Panc1 (cell line): ENCODE results near the gene RALGPS1. TPM values are rescaled to one million over a fixed set of nuclear protein-coding genes. Genes with fewer than 3 reads are reported as not detected.
A peak's percentile ranks its signal among the peaks of the same experiment; 100 is the strongest.

Experiments used
- ATAC-seq: fragments of 200-7000 bp; cut with Tn5 transposase; 2 replicates; pipeline ENCODE4 v1.9.1; 2020; ENCODE audit warnings: mild to moderate bottlenecking, moderate library complexity
- BruUV-seq: library from RNA; stranded (reverse); fragments of 400-500 nt; replicated peaks from 2 replicates; lab custom pipeline; 2021; lab: Mats Ljungman, UMichigan
- CTCF ChIA-PET: fragments of 300-600 bp; sonication (Branson Sonifier 250); formaldehyde crosslinking; loops from one replicate; lab custom pipeline; 2022; ENCODE audit warnings: antibody characterized with exemption; lab: Charles Lee
- POLR2A ChIA-PET: fragments of 300-600 bp; sonication (Branson Sonifier 250); formaldehyde crosslinking; loops from one replicate; lab custom pipeline; 2022; ENCODE audit warnings: antibody characterized with exemption; lab: Charles Lee
- DNase-seq: peaks from one replicate; pipeline ENCODE4 v3.0.0-alpha.2; 2010; ENCODE audit warnings: low read depth, low spot score
- H3K27ac ChIP-seq: 2 replicates; pipeline ENCODE4 v1.5.1; 2011; ENCODE audit warnings: mild to moderate bottlenecking, low read length, inconsistent platforms
- H3K27me3 ChIP-seq: fragments of 200-500 bp; sonication (Bioruptor generic); 2 replicates; pipeline ENCODE4 v1.6.0; 2014; ENCODE audit warnings: low read length, inconsistent platforms; ENCODE audit not compliant: control insufficient read depth, insufficient read depth
- H3K36me3 ChIP-seq: fragments of 200-500 bp; sonication (Bioruptor generic); 2 replicates; pipeline ENCODE4 v1.5.1; 2014; ENCODE audit warnings: inconsistent platforms, mild to moderate bottlenecking, low read length, moderate library complexity; ENCODE audit not compliant: control insufficient read depth, insufficient read depth
- H3K4me1 ChIP-seq: 2 replicates; pipeline ENCODE4 v1.5.1; 2011; ENCODE audit warnings: inconsistent platforms, mild to moderate bottlenecking, low read length, moderate library complexity; ENCODE audit not compliant: control insufficient read depth, insufficient read depth
- H3K4me3 ChIP-seq, 2 experiments: 2 replicates each; pipeline ENCODE4 v1.5.1; 2011 to 2012; ENCODE audit warnings: low read depth in 2 of 2, low read length in 2 of 2, mild to moderate bottlenecking in 2 of 2, inconsistent platforms in 1 of 2, moderate library complexity in 1 of 2
- H3K9me3 ChIP-seq: fragments of 200-500 bp; sonication (Bioruptor generic); 2 replicates; pipeline ENCODE4 v1.5.1; 2014; ENCODE audit warnings: low read depth, mild to moderate bottlenecking, inconsistent platforms, low read length, moderate library complexity; ENCODE audit not compliant: control insufficient read depth, insufficient read depth
- CTCF ChIP-seq: fragments of 450-650 bp; IDR thresholded peaks from 2 replicates; pipeline ENCODE4 v1.5.1; 2017; ENCODE audit warnings: mild to moderate bottlenecking
- POLR2AphosphoS5 ChIP-seq: IDR thresholded peaks from 2 replicates; pipeline ENCODE4 v1.6.1; 2012; ENCODE audit warnings: mild to moderate bottlenecking, low read depth, low read length, moderate library complexity
- REST ChIP-seq, 2 experiments: IDR thresholded peaks; 2 replicates each; pipeline ENCODE4 v1.6.1; 2011 to 2012; ENCODE audit warnings: low read depth in 2 of 2, control low read depth in 1 of 2, low read length in 1 of 2, mild to moderate bottlenecking in 1 of 2, moderate library complexity in 1 of 2; ENCODE audit not compliant: insufficient read depth in 1 of 2
- SIN3A ChIP-seq: IDR thresholded peaks from 2 replicates; pipeline ENCODE4 v1.6.1; 2012; ENCODE audit warnings: low read depth, mild to moderate bottlenecking, low read length, moderate library complexity, borderline replicate concordance; ENCODE audit not compliant: insufficient read depth
- TCF7L2 ChIP-seq: IDR thresholded peaks from 2 replicates; pipeline ENCODE4 v1.6.1; 2011; ENCODE audit warnings: mild to moderate bottlenecking, low read depth, low read length, inconsistent platforms
- in situ Hi-C: cut with HindIII; loops from 2 replicates; pipeline ENCODE4 v1.10.0; 2016; ENCODE audit warnings: low sequenced_read_pairs, low pct_unique_long_range_greater_than_20kb
- intact Hi-C: fragments of 100-400 bp; cut with micrococcal nuclease; formaldehyde crosslinking; loops from one replicate; pipeline ENCODE4 v1.10.0; 2022; ENCODE audit not compliant: unreplicated experiment
- total RNA-seq: library from RNA; stranded (reverse); gene quantifications from one replicate; pipeline ENCODE4 v1.2.1, GENCODE V29; 2021; ENCODE audit not compliant: unreplicated experiment

RALGPS1 gene
- total RNA-seq, 1 experiment from 2014 or later, result 7.2 TPM

GRCh38 chr9:127214421-127215267 lies 300.1 kb downstream of the RALGPS1 start:
- Histone ChIP-seq H3K4me3 (no peak overlapping the region), H3K27ac (no peak overlapping the region), H3K27me3 (no peaks in the 10 kb centered on the region), H3K4me1 (no peaks in the 10 kb centered on the region), H3K9me3 (no peaks in the 10 kb centered on the region), H3K36me3 (no peaks in the 10 kb centered on the region)
- TF ChIP-seq CTCF, result peak; percentile 84
- no peak for TF ChIP-seq TCF7L2
- ChIA-PET CTCF (interaction anchor here (1.1 kb wide), 1 partner anchor 240 kb away, joined by 3 read pairs; no protein-coding TSS in a partner anchor), POLR2A (no interaction called here)
- intact Hi-C loops (loop anchor here (5.0 kb wide), 1 partner anchor 133 kb away; no protein-coding TSS in a partner anchor), in situ Hi-C loops (no loop called here)
- ATAC-seq, result peak; percentile 79; the same call in 1 of the 2 replicates
- no peak for DNase-seq
- BruUV-seq, result no TSS peak

- intact Hi-C loops (no loop called here), in situ Hi-C loops (no loop called here)
- DNase-seq (no peak), ATAC-seq (no peak)
- no peaks in the 10 kb centered on the region for H3K4me1 ChIP-seq
- H3K27ac ChIP-seq, result no peak overlapping the region
- no TSS peak for BruUV-seq
- TF ChIP-seq CTCF (no peak), REST (IDR thresholded peaks at IDR 0.05; ENCODE audit: insufficient read depth in 1 of 2, low read depth in 2 of 2, low read length in 1 of 2) (no peak), POLR2AphosphoS5 (no peak), SIN3A (no peak), TCF7L2 (no peak)
- ChIA-PET CTCF (interaction anchor here (1.1 kb wide), 1 partner anchor 239 kb away, joined by 3 read pairs; no protein-coding TSS in a partner anchor), POLR2A (no interaction called here)
- H3K4me3 ChIP-seq, result no peak overlapping the region
- H3K9me3 ChIP-seq, result no peaks in the 10 kb centered on the region
- no peaks in the 10 kb centered on the region for H3K36me3 ChIP-seq
- no peaks in the 10 kb centered on the region for H3K27me3 ChIP-seq
Measured at GRCh38 chr9:127215268-127216209, 301.0 kb downstream of the RALGPS1 start.
